Smooth muscle cell (in vitro differentiated cells): ENCODE results near the gene LTBR. TPM values are rescaled to one million over a fixed set of nuclear protein-coding genes. Genes with fewer than 3 reads are reported as not detected.

Experiments
- DNase-seq: peaks from one replicate; lab custom pipeline; 2025; ENCODE audit not compliant: unreplicated experiment; lab: John Stamatoyannopoulos, UW
- H2AFZ ChIP-seq: fragments of 200-600 bp; sonication (generic); 2 replicates; pipeline ENCODE4 v1.6.0; 2016; ENCODE audit warnings: antibody characterized with exemption, low read depth, mild to moderate bottlenecking
- H3F3A ChIP-seq: fragments of 200-600 bp; sonication (generic); 2 replicates; pipeline ENCODE4 v1.6.0; 2017; ENCODE audit warnings: antibody characterized with exemption, low read depth
- H3K27ac ChIP-seq: fragments of 200-600 bp; sonication (generic); 2 replicates; pipeline ENCODE4 v1.5.1; 2016; ENCODE audit warnings: low read depth, mild to moderate bottlenecking
- H3K27me3 ChIP-seq: fragments of 200-600 bp; sonication (generic); 2 replicates; pipeline ENCODE4 v1.6.1; 2016; ENCODE audit warnings: low read depth, mild to moderate bottlenecking
- H3K36me3 ChIP-seq: fragments of 200-600 bp; sonication (generic); 2 replicates; pipeline ENCODE4 v1.5.1; 2016; ENCODE audit warnings: low read depth
- H3K4me1 ChIP-seq: fragments of 200-600 bp; sonication (generic); 2 replicates; pipeline ENCODE4 v1.5.1; 2016; ENCODE audit warnings: low read depth
- H3K4me2 ChIP-seq: fragments of 200-600 bp; sonication (generic); 2 replicates; pipeline ENCODE4 v1.6.0; 2016; ENCODE audit warnings: mild to moderate bottlenecking
- H3K4me3 ChIP-seq: fragments of 200-600 bp; sonication (generic); 2 replicates; pipeline ENCODE4 v1.5.1; 2016; ENCODE audit warnings: mild to moderate bottlenecking
- H3K79me2 ChIP-seq: fragments of 200-600 bp; sonication (generic); 2 replicates; pipeline ENCODE4 v1.6.0; 2016; ENCODE audit warnings: low read depth, mild to moderate bottlenecking
- H3K9ac ChIP-seq: fragments of 200-600 bp; sonication (generic); 2 replicates; pipeline ENCODE4 v1.6.0; 2016; ENCODE audit warnings: low read depth
- H3K9me3 ChIP-seq: fragments of 200-600 bp; sonication (generic); replicated peaks from 2 replicates; pipeline ENCODE4 v1.5.1; 2016; ENCODE audit warnings: low read depth
- H4K20me1 ChIP-seq: fragments of 200-600 bp; sonication (generic); 2 replicates; pipeline ENCODE4 v1.6.0; 2016; ENCODE audit warnings: low read depth
- CTCF ChIP-seq: fragments of 200-600 bp; sonication (generic); IDR thresholded peaks from 2 replicates; pipeline ENCODE4 v1.5.1; 2017; ENCODE audit warnings: borderline replicate concordance, mild to moderate bottlenecking, antibody characterized with exemption; ENCODE audit not compliant: insufficient read depth, poor library complexity, severe bottlenecking
- WGBS: methylation state at CpG from one replicate; pipeline ENCODE4 v1.1.7; 2016; ENCODE audit warnings: low lambda C conversion rate; 5-methylcytosine and 5-hydroxymethylcytosine counted together
- polyA plus RNA-seq: library from polyadenylated mRNA; unstranded; fragments of >200 nt; fragmentation: Nextera tagmentation; extraction: Ambion mirVana; gene quantifications from 2 replicates; pipeline ENCODE4 v1.2.1, GENCODE V29; 2016
- total RNA-seq: library from RNA; depleted of rRNA; stranded (reverse); fragments of >200 nt; gene quantifications from 2 replicates; pipeline ENCODE4 v1.2.3, GENCODE V29; 2014

LTBR gene
- total and polyA plus RNA-seq, 2 experiments from 2014 or later, result 35.1 to 72.9 TPM

GRCh38 chr12:6392504-6392903, 8.5 kb downstream of the LTBR start:
- Histone ChIP-seq H3K79me2 (no peaks in the 10 kb centered on the region), H3K4me1 (no peaks in the 10 kb centered on the region), H3K27ac (no peak overlapping the region), H3K27me3 (no peaks in the 10 kb centered on the region), H3K9me3 (no peaks in the 10 kb centered on the region), H4K20me1 (no peaks in the 10 kb centered on the region), H3K9ac (no peak overlapping the region), H3K4me3 (no peak overlapping the region), H3K4me2 (no peak overlapping the region), H3K36me3 (no peaks in the 10 kb centered on the region), H3F3A (no peaks in the 10 kb centered on the region), H2AFZ (no peak overlapping the region)
- WGBS, result 49% methylated on average over 6 of the region's 6 CpGs
- DNase-seq, result no peak
- TF ChIP-seq CTCF, result no peak

GRCh38 chr12:6393109-6393508, 9.1 kb downstream of the LTBR start:
- no peaks in the 10 kb centered on the region for H3K79me2 ChIP-seq
- H2AFZ ChIP-seq, result no peak overlapping the region
- 95% methylated on average over 7 of the region's 7 CpGs for WGBS
- H3K27me3 ChIP-seq, result no peaks in the 10 kb centered on the region
- H3F3A ChIP-seq, result no peaks in the 10 kb centered on the region
- no peak for TF ChIP-seq CTCF
- no peaks in the 10 kb centered on the region for H3K4me1 ChIP-seq
- H3K4me3 ChIP-seq, result no peak overlapping the region
- no peak for DNase-seq
- H3K9ac ChIP-seq, result no peak overlapping the region
- H3K4me2 ChIP-seq, result no peak overlapping the region
- no peaks in the 10 kb centered on the region for H3K9me3 ChIP-seq
- H4K20me1 ChIP-seq, result no peaks in the 10 kb centered on the region
- H3K36me3 ChIP-seq, result no peaks in the 10 kb centered on the region
- no peak overlapping the region for H3K27ac ChIP-seq

- DNase-seq, result no peak
- Histone ChIP-seq H3K4me2 (no peak overlapping the region), H2AFZ (no peak overlapping the region), H4K20me1 (no peaks in the 10 kb centered on the region), H3K4me3 (no peak overlapping the region), H3K4me1 (no peaks in the 10 kb centered on the region), H3K9me3 (no peaks in the 10 kb centered on the region), H3K27ac (no peak overlapping the region), H3K9ac (no peak overlapping the region), H3F3A (no peaks in the 10 kb centered on the region), H3K27me3 (no peaks in the 10 kb centered on the region), H3K79me2 (no peaks in the 10 kb centered on the region), H3K36me3 (no peaks in the 10 kb centered on the region)
- no peak for TF ChIP-seq CTCF
- WGBS, result 94% methylated on average over 8 of the region's 8 CpGs
Measured at GRCh38 chr12:6394398-6394797, 10.4 kb downstream of the LTBR start.

- Histone ChIP-seq H3F3A (no peaks in the 10 kb centered on the region), H3K4me3 (no peak overlapping the region), H3K79me2 (no peaks in the 10 kb centered on the region), H3K9me3 (no peaks in the 10 kb centered on the region), H3K4me1 (no peaks in the 10 kb centered on the region), H3K9ac (no peak overlapping the region), H2AFZ (no peak overlapping the region), H3K36me3 (no peaks in the 10 kb centered on the region), H3K27ac (no peak overlapping the region), H4K20me1 (no peaks in the 10 kb centered on the region), H3K4me2 (no peak overlapping the region), H3K27me3 (no peaks in the 10 kb centered on the region)
- TF ChIP-seq CTCF, result no peak
- DNase-seq, result no peak
- WGBS, result 82% methylated on average over 2 of the region's 2 CpGs
Measured at GRCh38 chr12:6396031-6396430, 12.1 kb downstream of the LTBR start.
